ENCODE measurements around the gene CUTC. TPM values are rescaled to one million over a fixed set of nuclear protein-coding genes. Genes with fewer than 3 reads are reported as not detected.

Gene CUTC
- total RNA-seq, 2 experiments from 2014 or later = 26.0 to 26.6 TPM

Other genes starting within 250 kb of the CUTC start
- not detected for gene NKX2-3, start 199.3 kb upstream of the CUTC start, total RNA-seq
- gene SLC25A28, start 111.8 kb upstream of the CUTC start, total RNA-seq = 10 to 100 TPM; 69.9 to 70.9 TPM
- gene ENTPD7, start 72.7 kb upstream of the CUTC start, total RNA-seq = 1 to 10 TPM; 3.0 to 3.3 TPM
- gene COX15, start 107 bp upstream of the CUTC start, total RNA-seq = 10 to 100 TPM; 31.3 to 31.5 TPM
- gene ABCC2, start 50.4 kb downstream of the CUTC start, total RNA-seq = under 1 TPM; 0.57 to 0.82 TPM

All from activated CD4-positive, alpha-beta memory T cell treated with anti-CD3 and anti-CD28 coated beads for 36 hours (primary cell).